ENCODE results near the gene GPC6.

DNA sequence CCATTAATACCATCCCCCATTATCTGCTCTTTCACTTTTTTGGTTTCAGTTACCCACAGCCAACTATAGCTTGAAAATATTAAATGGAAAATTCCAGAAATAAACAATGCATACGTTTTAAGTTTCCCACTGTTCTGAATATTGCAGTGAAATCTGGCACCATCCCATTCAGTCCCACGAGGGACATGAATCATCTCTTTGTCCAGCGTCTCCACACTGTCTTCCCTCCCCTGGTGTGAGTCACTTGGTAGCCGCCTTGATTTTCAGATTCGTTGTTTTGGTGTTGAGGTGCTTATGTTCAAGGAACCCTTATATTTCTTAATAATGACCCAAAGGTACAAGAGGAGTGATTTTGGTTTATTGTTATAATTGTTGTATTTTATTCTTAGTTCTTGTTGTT is 1006.8 kb downstream of the GPC6 start:
- TF ChIP-seq, protein P1, sequence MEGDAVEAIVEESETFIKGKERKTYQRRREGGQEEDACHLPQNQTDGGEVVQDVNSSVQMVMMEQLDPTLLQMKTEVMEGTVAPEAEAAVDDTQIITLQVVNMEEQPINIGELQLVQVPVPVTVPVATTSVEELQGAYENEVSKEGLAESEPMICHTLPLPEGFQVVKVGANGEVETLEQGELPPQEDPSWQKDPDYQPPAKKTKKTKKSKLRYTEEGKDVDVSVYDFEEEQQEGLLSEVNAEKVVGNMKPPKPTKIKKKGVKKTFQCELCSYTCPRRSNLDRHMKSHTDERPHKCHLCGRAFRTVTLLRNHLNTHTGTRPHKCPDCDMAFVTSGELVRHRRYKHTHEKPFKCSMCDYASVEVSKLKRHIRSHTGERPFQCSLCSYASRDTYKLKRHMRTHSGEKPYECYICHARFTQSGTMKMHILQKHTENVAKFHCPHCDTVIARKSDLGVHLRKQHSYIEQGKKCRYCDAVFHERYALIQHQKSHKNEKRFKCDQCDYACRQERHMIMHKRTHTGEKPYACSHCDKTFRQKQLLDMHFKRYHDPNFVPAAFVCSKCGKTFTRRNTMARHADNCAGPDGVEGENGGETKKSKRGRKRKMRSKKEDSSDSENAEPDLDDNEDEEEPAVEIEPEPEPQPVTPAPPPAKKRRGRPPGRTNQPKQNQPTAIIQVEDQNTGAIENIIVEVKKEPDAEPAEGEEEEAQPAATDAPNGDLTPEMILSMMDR (IDR thresholded peaks at IDR 0.05): no peak
- TF ChIP-seq, protein P2, sequence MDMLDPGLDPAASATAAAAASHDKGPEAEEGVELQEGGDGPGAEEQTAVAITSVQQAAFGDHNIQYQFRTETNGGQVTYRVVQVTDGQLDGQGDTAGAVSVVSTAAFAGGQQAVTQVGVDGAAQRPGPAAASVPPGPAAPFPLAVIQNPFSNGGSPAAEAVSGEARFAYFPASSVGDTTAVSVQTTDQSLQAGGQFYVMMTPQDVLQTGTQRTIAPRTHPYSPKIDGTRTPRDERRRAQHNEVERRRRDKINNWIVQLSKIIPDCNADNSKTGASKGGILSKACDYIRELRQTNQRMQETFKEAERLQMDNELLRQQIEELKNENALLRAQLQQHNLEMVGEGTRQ (IDR thresholded peaks at IDR 0.05; ENCODE audit: borderline replicate concordance, low read depth, low read length): no peak
- no peak for TF ChIP-seq TAF1 (IDR thresholded peaks at IDR 0.05; ENCODE audit: borderline replicate concordance, low read depth, low read length)
- TF ChIP-seq, protein P3, sequence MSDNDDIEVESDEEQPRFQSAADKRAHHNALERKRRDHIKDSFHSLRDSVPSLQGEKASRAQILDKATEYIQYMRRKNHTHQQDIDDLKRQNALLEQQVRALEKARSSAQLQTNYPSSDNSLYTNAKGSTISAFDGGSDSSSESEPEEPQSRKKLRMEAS (IDR thresholded peaks at IDR 0.05; ENCODE audit: low read depth): peak; percentile 84
